SK-N-SH (cell line): Measurements from ENCODE around the gene HS6ST1. TPM values are rescaled to one million over a fixed set of nuclear protein-coding genes. Genes with fewer than 3 reads are reported as not detected.

ENCODE experiments used
- CTCF ChIA-PET: fragments of 300-600, 350-600 bp; formaldehyde crosslinking; extraction: SDS; loops from one replicate; lab custom pipeline; 2021; lab: Yijun Ruan, JAX
- POLR2A ChIA-PET: fragments of 350-600 bp; sonication (Branson Sonifier 250); formaldehyde crosslinking; extraction: SDS; loops from one replicate; lab custom pipeline; 2020; ENCODE audit warnings: antibody characterized with exemption, inconsistent platforms; lab: Yijun Ruan, JAX
- DNase-seq: peaks from one replicate; pipeline ENCODE4 v3.0.0; 2012
- H2AFZ ChIP-seq: fragments of 200-600 bp; sonication (generic); 2 replicates; pipeline ENCODE4 v1.8.1; 2016; ENCODE audit warnings: antibody characterized with exemption, mild to moderate bottlenecking, low read depth
- H3F3A ChIP-seq: fragments of 200-600 bp; sonication (generic); replicated peaks from 2 replicates; pipeline ENCODE3; 2016; ENCODE audit warnings: antibody characterized with exemption, mild to moderate bottlenecking; ENCODE audit not compliant: insufficient read depth
- H3K27ac ChIP-seq, 2 experiments: fragments of 200-500 bp in 1 of 2; fragments of 200-600 bp in 1 of 2; sonication (Bioruptor generic) in 1 of 2; sonication (generic), shearing (Covaris generic) in 1 of 2; 2 replicates each; pipeline versions ENCODE4 v1.5.1 to v1.6.1; 2014 to 2016; ENCODE audit warnings: low read depth in 2 of 2, inconsistent platforms in 1 of 2, low read length in 1 of 2, mild to moderate bottlenecking in 1 of 2, mixed read lengths in 1 of 2
- H3K27me3 ChIP-seq: fragments of 200-600 bp; sonication (generic), shearing (Covaris generic); 2 replicates; pipeline ENCODE4 v1.6.1; 2016; ENCODE audit warnings: mixed run types; ENCODE audit not compliant: insufficient read depth
- H3K36me3 ChIP-seq, 2 experiments: fragments of 200-500 bp in 1 of 2; fragments of 200-600 bp in 1 of 2; sonication (Bioruptor generic) in 1 of 2; sonication (generic) in 1 of 2; replicated peaks in 1 of 2; 2 replicates each; pipeline versions ENCODE3 to v1.5.1; 2014 to 2016; ENCODE audit warnings: low read length in 1 of 2, mild to moderate bottlenecking in 1 of 2; ENCODE audit not compliant: insufficient read depth in 2 of 2, control insufficient read depth in 1 of 2
- H3K4me1 ChIP-seq, 2 experiments: fragments of 200-500 bp in 1 of 2; fragments of 200-600 bp in 1 of 2; sonication (Bioruptor generic) in 1 of 2; sonication (generic), shearing (Covaris generic) in 1 of 2; 2 replicates each; pipeline versions ENCODE4 v1.5.1 to v1.6.1; 2014 to 2016; ENCODE audit warnings: low read depth in 1 of 2, low read length in 1 of 2, mixed run types in 1 of 2; ENCODE audit not compliant: insufficient read depth in 2 of 2, control insufficient read depth in 1 of 2
- H3K4me2 ChIP-seq: fragments of 200-600 bp; sonication (generic), shearing (Covaris generic); 2 replicates; pipeline ENCODE4 v1.6.1; 2017; ENCODE audit warnings: mixed run types
- H3K4me3 ChIP-seq, 2 experiments: fragments of 200-500 bp in 1 of 2; fragments of 200-600 bp in 1 of 2; sonication (Bioruptor generic) in 1 of 2; sonication (generic), shearing (Covaris generic) in 1 of 2; 2 replicates each; pipeline versions ENCODE4 v1.5.1 to v1.8.1; 2014 to 2016; ENCODE audit warnings: low read depth in 2 of 2, inconsistent platforms in 1 of 2, low read length in 1 of 2, mild to moderate bottlenecking in 1 of 2, mixed read lengths in 1 of 2, moderate library complexity in 1 of 2
- H3K79me2 ChIP-seq: fragments of 200-600 bp; sonication (generic); 2 replicates; pipeline ENCODE4 v1.8.1; 2017; ENCODE audit warnings: mild to moderate bottlenecking; ENCODE audit not compliant: insufficient read depth
- H3K9ac ChIP-seq: fragments of 200-600 bp; sonication (generic); 2 replicates; pipeline ENCODE4 v1.6.1; 2017; ENCODE audit warnings: mixed run types
- H3K9me2 ChIP-seq: fragments of 200-600 bp; sonication (generic); 2 replicates; pipeline ENCODE4 v1.6.1; 2017; ENCODE audit warnings: mixed run types
- H3K9me3 ChIP-seq: fragments of 200-600 bp; sonication (generic); 2 replicates; pipeline ENCODE4 v1.6.1; 2017; ENCODE audit warnings: mixed run types, mild to moderate bottlenecking, moderate library complexity
- H4K20me1 ChIP-seq: fragments of 200-600 bp; sonication (generic); 2 replicates; pipeline ENCODE4 v1.6.1; 2017; ENCODE audit warnings: mild to moderate bottlenecking, mixed run types; ENCODE audit not compliant: insufficient read depth
- FOXJ3 ChIP-seq: sonication (generic); formaldehyde crosslinking; IDR thresholded peaks from 2 replicates; pipeline ENCODE4 v1.5.1; 2020; ENCODE audit warnings: mild to moderate bottlenecking, missing genetic modification reagents
- FOXM1 ChIP-seq: IDR thresholded peaks from 2 replicates; pipeline ENCODE4 v1.4.0; 2012; ENCODE audit warnings: low read depth, mild to moderate bottlenecking
- JUND ChIP-seq: IDR thresholded peaks from 2 replicates; pipeline ENCODE4 v1.4.0; 2012
- MEF2A ChIP-seq: IDR thresholded peaks from 2 replicates; pipeline ENCODE4 v1.4.0; 2012; ENCODE audit warnings: low read depth, borderline replicate concordance
- POLR2AphosphoS5 ChIP-seq: IDR thresholded peaks from 2 replicates; pipeline ENCODE4 v1.6.1; 2012; ENCODE audit warnings: low read depth, low read length
- RXRA ChIP-seq: IDR thresholded peaks from 2 replicates; pipeline ENCODE4 v1.4.0; 2012; ENCODE audit warnings: low read depth, mild to moderate bottlenecking, borderline replicate concordance
- SMC3 ChIP-seq: IDR thresholded peaks from 2 replicates; pipeline ENCODE4 v1.6.1; 2012; ENCODE audit warnings: low read depth, low read length, improper control_type of control experiment
- TAF1 ChIP-seq: IDR thresholded peaks from 2 replicates; pipeline ENCODE4 v1.6.1; 2012; ENCODE audit warnings: low read depth, mild to moderate bottlenecking, low read length, moderate library complexity, borderline replicate concordance
- TEAD4 ChIP-seq: IDR thresholded peaks from 2 replicates; pipeline ENCODE4 v1.4.0; 2012; ENCODE audit warnings: mild to moderate bottlenecking, borderline replicate concordance; ENCODE audit not compliant: insufficient read depth
- YY1 ChIP-seq: IDR thresholded peaks from 2 replicates; pipeline ENCODE4 v1.4.0; 2012; ENCODE audit warnings: low read depth, mild to moderate bottlenecking
- WGBS: methylation state at CpG from one replicate; pipeline ENCODE4 v1.1.6; 2017; ENCODE audit warnings: low lambda C conversion rate; 5-methylcytosine and 5-hydroxymethylcytosine counted together
- polyA plus RNA-seq, 3 experiments: library from polyadenylated mRNA; depleted of rRNA; stranded (reverse); fragments of >200 nt; gene quantifications; 2 replicates each; pipeline ENCODE4 v1.2.3, GENCODE V29; 2012
- TF ChIP-seq, protein P1 (sequence below): IDR thresholded peaks from 2 replicates; pipeline ENCODE4 v1.4.0; 2012; ENCODE audit warnings: low read depth, borderline replicate concordance
- TF ChIP-seq, protein P2 (sequence below): IDR thresholded peaks from 2 replicates; pipeline ENCODE4; 2012
- TF ChIP-seq, protein P3 (sequence below): IDR thresholded peaks from 2 replicates; pipeline ENCODE4 v1.4.0; 2012; ENCODE audit warnings: low read depth, borderline replicate concordance

HS6ST1 gene
- polyA plus RNA-seq, 1 of the 3 experiments (the other 2 are of a cell fraction) = 5.9 TPM

DNA sequence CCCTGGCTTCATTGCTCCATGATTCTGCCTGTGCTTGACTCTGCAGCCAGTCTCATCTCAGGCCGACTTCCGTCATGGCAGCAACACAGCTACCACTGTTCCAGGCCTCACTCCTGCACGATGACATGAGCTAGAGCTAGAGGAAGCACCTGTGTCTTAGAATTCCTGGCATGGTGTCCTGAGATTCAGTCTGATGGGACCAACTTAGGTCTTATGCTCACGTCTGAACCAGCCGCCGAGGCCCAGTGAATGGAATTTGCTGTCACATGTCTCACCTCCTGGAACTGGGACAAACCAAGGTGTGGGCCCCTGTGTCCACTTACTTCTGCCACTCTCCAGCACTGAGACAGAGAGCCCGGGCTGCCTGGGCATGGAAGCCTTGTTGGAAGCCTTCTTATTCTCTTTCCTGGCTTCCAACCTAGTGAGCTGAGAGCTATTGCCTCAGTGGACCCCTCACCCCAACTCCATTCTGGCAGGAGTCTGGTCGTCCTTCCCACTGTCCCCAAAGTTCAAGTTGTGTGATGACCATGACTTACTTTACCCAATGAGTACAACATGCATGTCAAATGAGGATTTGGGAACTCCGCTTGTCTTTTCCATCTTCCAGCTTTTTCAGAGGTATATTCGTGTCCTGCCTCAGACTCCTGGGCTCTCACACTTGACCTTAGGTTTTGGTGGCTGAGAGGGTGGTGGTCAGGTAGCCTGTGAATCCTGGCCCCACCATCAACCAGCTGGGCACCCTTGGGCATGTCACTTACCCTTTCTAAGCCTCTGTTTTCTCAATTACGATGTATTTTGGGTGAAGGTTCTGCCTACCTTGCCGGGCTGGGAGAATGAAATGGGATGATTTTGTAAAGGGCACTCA lies 39.1 kb upstream of the HS6ST1 start:
- CTCF ChIA-PET = interaction anchor here (0.9 to 1.2 kb wide), 2 partner anchors 8 to 10 kb away, joined by 3 to 5 read pairs; no protein-coding TSS in a partner anchor

DNA sequence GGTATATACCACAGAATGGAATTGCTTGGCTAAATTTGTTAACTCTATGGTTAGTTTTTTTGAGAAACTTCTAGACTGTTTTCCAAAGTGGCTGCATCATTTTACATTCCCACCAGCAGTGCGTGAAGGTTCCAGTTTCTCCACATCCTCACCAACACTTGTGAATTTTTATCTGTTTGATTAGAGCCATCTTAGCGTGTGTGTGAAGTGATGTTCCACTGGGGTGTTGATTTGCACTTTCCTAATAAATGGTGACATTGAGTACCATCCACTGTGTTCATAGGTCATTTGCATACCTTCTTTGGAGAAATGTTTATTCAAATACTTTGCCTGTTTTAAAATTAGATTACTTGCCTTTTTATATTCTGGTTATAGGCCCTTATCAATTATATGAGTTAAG lies 37.5 kb upstream of the HS6ST1 start:
- Histone ChIP-seq H3K27ac (no peak overlapping the region), H2AFZ (no peak overlapping the region), H3K9me3 (no peaks in the 10 kb centered on the region), H3K4me3 (no peak overlapping the region), H3K79me2 (no peaks in the 10 kb centered on the region), H4K20me1 (no peaks in the 10 kb centered on the region), H3K36me3 (no peaks in the 10 kb centered on the region), H3K4me2 (no peak overlapping the region), H3K9me2 (no peaks in the 10 kb centered on the region), H3K9ac (no peak overlapping the region), H3K27me3 (no peaks in the 10 kb centered on the region)
- 58% methylated on average over 2 of the region's 2 CpGs for WGBS
- POLR2A ChIA-PET = no interaction called here
- CTCF ChIA-PET = no interaction called here
- TF ChIP-seq JUND = no peak
- TF ChIP-seq, all 33 proteins: peak for 0
- H3K4me1 ChIP-seq = no peaks in the 10 kb centered on the region
- H3F3A ChIP-seq = no peaks in the 10 kb centered on the region
- no peak for DNase-seq

More for the DNA sequence above, 39.1 kb upstream of the HS6ST1 start:
- Histone ChIP-seq H3K9me3 (no peaks in the 10 kb centered on the region), H3K4me2 (no peak overlapping the region), H2AFZ (no peak overlapping the region), H3K27ac (no peak overlapping the region), H3F3A (no peaks in the 10 kb centered on the region), H3K4me1 (peaks cover 3 to 12% of the 10 kb centered on the region in 2 experiments; a peak in 1 of 4 replicates), H3K9me2 (no peaks in the 10 kb centered on the region)
- DNase-seq = no peak
- TF ChIP-seq, protein P1, sequence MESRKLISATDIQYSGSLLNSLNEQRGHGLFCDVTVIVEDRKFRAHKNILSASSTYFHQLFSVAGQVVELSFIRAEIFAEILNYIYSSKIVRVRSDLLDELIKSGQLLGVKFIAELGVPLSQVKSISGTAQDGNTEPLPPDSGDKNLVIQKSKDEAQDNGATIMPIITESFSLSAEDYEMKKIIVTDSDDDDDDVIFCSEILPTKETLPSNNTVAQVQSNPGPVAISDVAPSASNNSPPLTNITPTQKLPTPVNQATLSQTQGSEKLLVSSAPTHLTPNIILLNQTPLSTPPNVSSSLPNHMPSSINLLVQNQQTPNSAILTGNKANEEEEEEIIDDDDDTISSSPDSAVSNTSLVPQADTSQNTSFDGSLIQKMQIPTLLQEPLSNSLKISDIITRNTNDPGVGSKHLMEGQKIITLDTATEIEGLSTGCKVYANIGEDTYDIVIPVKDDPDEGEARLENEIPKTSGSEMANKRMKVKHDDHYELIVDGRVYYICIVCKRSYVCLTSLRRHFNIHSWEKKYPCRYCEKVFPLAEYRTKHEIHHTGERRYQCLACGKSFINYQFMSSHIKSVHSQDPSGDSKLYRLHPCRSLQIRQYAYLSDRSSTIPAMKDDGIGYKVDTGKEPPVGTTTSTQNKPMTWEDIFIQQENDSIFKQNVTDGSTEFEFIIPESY = no peak
- TF ChIP-seq YY1 (no peak), TAF1 (no peak), POLR2AphosphoS5 (no peak), TEAD4 (no peak)
- TF ChIP-seq, all 33 proteins: peak for 0
- H3K36me3 ChIP-seq = no peaks in the 10 kb centered on the region
- no peak overlapping the region for H3K9ac ChIP-seq
- H3K79me2 ChIP-seq = no peaks in the 10 kb centered on the region
- no peak overlapping the region for H3K4me3 ChIP-seq
- POLR2A ChIA-PET = no interaction called here
- WGBS = 58% methylated on average over 11 of the region's 12 CpGs
- H4K20me1 ChIP-seq = no peaks in the 10 kb centered on the region
- no peaks in the 10 kb centered on the region for H3K27me3 ChIP-seq

DNA sequence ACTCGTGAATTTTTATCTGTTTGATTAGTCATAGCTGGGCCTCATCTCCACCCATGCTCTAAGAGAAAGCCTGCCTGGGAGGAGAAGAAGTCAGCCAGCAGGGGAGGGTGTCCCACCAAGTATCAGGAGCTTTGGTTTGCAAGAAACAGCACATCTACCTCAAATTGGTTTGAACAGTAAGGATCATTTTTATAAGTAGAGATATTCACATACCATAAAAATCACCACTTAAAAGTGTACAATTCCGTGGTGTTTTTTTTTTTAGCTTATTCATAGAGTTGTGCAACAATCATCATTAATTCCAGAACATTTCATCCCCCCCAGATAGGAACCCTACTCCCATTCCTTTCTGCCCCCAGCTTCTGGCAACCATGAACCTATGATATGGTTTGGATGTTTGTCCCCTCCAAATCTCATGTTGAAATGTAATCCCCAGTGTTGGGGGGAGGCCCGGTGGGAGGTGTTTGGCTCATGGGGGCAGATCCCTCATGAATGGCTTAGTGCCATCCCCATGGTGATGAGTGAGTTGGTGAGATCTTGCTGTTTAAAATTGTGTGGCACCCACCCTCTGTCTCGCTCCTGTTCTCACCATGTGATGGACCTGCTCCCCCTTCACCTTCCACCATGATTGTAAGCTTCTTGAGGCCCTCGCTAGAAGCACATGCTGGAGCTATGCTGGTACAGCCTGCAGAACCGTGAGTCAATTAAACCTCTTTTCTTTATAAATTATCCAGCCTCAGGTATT lies 36.2 kb upstream of the HS6ST1 start:
- 20% methylated on average over 6 of the region's 6 CpGs for WGBS
- POLR2A ChIA-PET = no interaction called here

More for the DNA sequence above, 36.2 kb upstream of the HS6ST1 start:
- H3K4me2 ChIP-seq = no peak overlapping the region
- no peak for TF ChIP-seq FOXJ3 (CRISPR knock-in tag)
- TF ChIP-seq TEAD4 = no peak
- TF ChIP-seq RXRA = no peak
- no peak for TF ChIP-seq FOXM1
- TF ChIP-seq MEF2A = no peak
- no peak for TF ChIP-seq SMC3
- TF ChIP-seq, protein P2, sequence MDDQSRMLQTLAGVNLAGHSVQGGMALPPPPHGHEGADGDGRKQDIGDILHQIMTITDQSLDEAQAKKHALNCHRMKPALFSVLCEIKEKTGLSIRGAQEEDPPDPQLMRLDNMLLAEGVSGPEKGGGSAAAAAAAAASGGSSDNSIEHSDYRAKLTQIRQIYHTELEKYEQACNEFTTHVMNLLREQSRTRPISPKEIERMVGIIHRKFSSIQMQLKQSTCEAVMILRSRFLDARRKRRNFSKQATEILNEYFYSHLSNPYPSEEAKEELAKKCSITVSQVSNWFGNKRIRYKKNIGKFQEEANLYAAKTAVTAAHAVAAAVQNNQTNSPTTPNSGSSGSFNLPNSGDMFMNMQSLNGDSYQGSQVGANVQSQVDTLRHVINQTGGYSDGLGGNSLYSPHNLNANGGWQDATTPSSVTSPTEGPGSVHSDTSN = no peak
- no peak for TF ChIP-seq POLR2AphosphoS5
- TF ChIP-seq, protein P3, sequence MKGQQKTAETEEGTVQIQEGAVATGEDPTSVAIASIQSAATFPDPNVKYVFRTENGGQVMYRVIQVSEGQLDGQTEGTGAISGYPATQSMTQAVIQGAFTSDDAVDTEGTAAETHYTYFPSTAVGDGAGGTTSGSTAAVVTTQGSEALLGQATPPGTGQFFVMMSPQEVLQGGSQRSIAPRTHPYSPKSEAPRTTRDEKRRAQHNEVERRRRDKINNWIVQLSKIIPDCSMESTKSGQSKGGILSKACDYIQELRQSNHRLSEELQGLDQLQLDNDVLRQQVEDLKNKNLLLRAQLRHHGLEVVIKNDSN = no peak
- TF ChIP-seq, all 33 proteins: peak for 0
- CTCF ChIA-PET = interaction anchor here (1.3 kb wide), 1 partner anchor 72 kb away, joined by 3 read pairs; no protein-coding TSS in a partner anchor
- no peak for DNase-seq
- H3K36me3 ChIP-seq = no peaks in the 10 kb centered on the region
- no peaks in the 10 kb centered on the region for H3F3A ChIP-seq
- H4K20me1 ChIP-seq = no peaks in the 10 kb centered on the region
- no peak overlapping the region for H2AFZ ChIP-seq
- no peaks in the 10 kb centered on the region for H3K9me3 ChIP-seq
- no peak overlapping the region for H3K9ac ChIP-seq
- H3K9me2 ChIP-seq = no peaks in the 10 kb centered on the region
- no peak overlapping the region for H3K4me3 ChIP-seq
- H3K27ac ChIP-seq = no peak overlapping the region
- H3K27me3 ChIP-seq = no peaks in the 10 kb centered on the region
- H3K79me2 ChIP-seq = no peaks in the 10 kb centered on the region
- no peaks in the 10 kb centered on the region for H3K4me1 ChIP-seq
